CD4-positive, alpha-beta T cell (primary cell): Measurements from ENCODE around the gene CDK5RAP1. TPM values are rescaled to one million over a fixed set of nuclear protein-coding genes. Genes with fewer than 3 reads are reported as not detected.

Experiments used
- ATAC-seq: fragments of 200-7000 bp; cut with Tn5 transposase; one replicate; pipeline ENCODE4 v1.10.0; 2022; ENCODE audit warnings: mild to moderate bottlenecking; ENCODE audit not compliant: poor library complexity
- CTCF ChIA-PET: fragments of 350-600 bp; sonication (Branson Sonifier 250); formaldehyde crosslinking; loops from one replicate; lab custom pipeline; 2021; ENCODE audit warnings: antibody characterized with exemption, inconsistent platforms; lab: Charles Lee
- POLR2A ChIA-PET: fragments of 350-600 bp; sonication (Branson Sonifier 250); formaldehyde crosslinking; loops from one replicate; lab custom pipeline; 2021; ENCODE audit warnings: antibody characterized with exemption, inconsistent platforms; lab: Charles Lee
- DNase-seq, 14 experiments: peaks; one replicate each; pipeline ENCODE4 v3.0.0-alpha.2; 2013 to 2020; ENCODE audit warnings: mixed read lengths in 2 of 14
- H3K27ac ChIP-seq, 2 donors: one replicate each; pipeline versions ENCODE4 v1.5.1 to v1.7.0; 2013; ENCODE audit warnings: low read length in 2 of 2, low read depth in 1 of 2, mild to moderate bottlenecking in 1 of 2
- H3K27me3 ChIP-seq, 2 experiments: 1 replicate in 1 of 2; 2 replicates in 1 of 2; pipeline versions ENCODE4 v1.6.1 to v1.7.0; 2013; ENCODE audit warnings: low read length in 2 of 2, control low read depth in 1 of 2, mild to moderate bottlenecking in 1 of 2, moderate library complexity in 1 of 2; ENCODE audit not compliant: insufficient read depth in 2 of 2, control insufficient read depth in 1 of 2
- H3K36me3 ChIP-seq: one replicate; pipeline ENCODE4 v1.6.1; 2013; ENCODE audit warnings: low read length, control low read depth; ENCODE audit not compliant: insufficient read depth
- H3K4me1 ChIP-seq: one replicate; pipeline ENCODE4 v1.6.1; 2013; ENCODE audit warnings: low read length, control low read depth; ENCODE audit not compliant: insufficient read depth
- H3K4me3 ChIP-seq: one replicate; pipeline ENCODE4 v1.5.1; 2013; ENCODE audit warnings: mild to moderate bottlenecking, low read length, moderate library complexity
- H3K9me3 ChIP-seq, 2 experiments: 1 replicate in 1 of 2; 2 replicates in 1 of 2; pipeline versions ENCODE4 v1.6.1 to v1.7.0; 2013; ENCODE audit warnings: low read length in 2 of 2, mild to moderate bottlenecking in 2 of 2, control low read depth in 1 of 2, moderate library complexity in 1 of 2; ENCODE audit not compliant: control insufficient read depth in 1 of 2, insufficient read depth in 1 of 2
- H3K27ac Mint-ChIP-seq: one replicate; pipeline ENCODE4 v1.8.0; 2020; ENCODE audit warnings: mixed read lengths
- H3K27me3 Mint-ChIP-seq: one replicate; pipeline ENCODE4 v1.8.0; 2021; ENCODE audit warnings: mixed read lengths
- H3K36me3 Mint-ChIP-seq: one replicate; pipeline ENCODE4 v1.8.0; 2021; ENCODE audit warnings: low read depth, mixed read lengths
- H3K4me1 Mint-ChIP-seq: one replicate; pipeline ENCODE4 v1.8.0; 2021; ENCODE audit warnings: low read depth, mixed read lengths
- H3K4me3 Mint-ChIP-seq: one replicate; pipeline ENCODE4 v1.8.0; 2020; ENCODE audit warnings: mild to moderate bottlenecking, mixed read lengths
- H3K9me3 Mint-ChIP-seq: one replicate; pipeline ENCODE4 v1.8.0; 2020; ENCODE audit warnings: mixed read lengths
- CTCF ChIP-seq: fragments of 200-600 bp; IDR thresholded peaks from one replicate; pipeline ENCODE4 v1.8.0; 2022; ENCODE audit warnings: antibody characterized with exemption, mild to moderate bottlenecking
- intact Hi-C, 2 experiments: fragments of 100-400 bp; cut with DNase I in 1 of 2; cut with micrococcal nuclease in 1 of 2; formaldehyde crosslinking; loops; one replicate each; pipeline versions ENCODE4 v1.15.1 to v1.9.0; 2023 to 2025; cut with DNase I, micrococcal nuclease
- total RNA-seq, 174 experiments: library from RNA in 2 of 174; stranded (reverse) in 2 of 174; gene quantifications; one replicate each; pipeline ENCODE4 v1.2.3 and lab custom pipeline; 2021 to 2026

CDK5RAP1 gene
- total RNA-seq, 2 experiments from 2014 or later: 59.7 to 63.0 TPM

DNA sequence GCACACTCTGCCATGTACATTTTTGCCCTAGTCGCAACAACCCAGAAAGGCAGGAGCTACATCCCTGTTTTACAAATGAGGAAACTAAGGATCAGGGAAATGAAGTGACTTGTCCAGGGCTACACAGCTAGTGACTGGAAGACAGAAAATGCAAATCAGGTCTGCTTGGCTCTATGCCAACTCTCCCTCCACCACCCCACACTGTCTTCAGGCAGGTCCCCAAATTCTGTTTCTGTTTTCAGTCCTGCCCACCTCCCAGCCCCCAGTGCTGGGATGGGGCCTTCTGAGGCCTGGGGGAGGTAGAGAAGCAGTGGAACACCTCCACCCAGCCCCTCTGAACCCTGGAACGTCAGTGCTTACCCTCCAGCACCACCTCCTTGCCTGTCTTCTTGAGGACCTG, 37.2 kb upstream of the CDK5RAP1 start:
- Mint-ChIP-seq H3K9me3 (no peaks in the 10 kb centered on the region), H3K27me3 (no peaks in the 10 kb centered on the region), H3K27ac (no peak overlapping the region), H3K4me1 (peaks cover 9% of the 10 kb centered on the region), H3K36me3 (no peaks in the 10 kb centered on the region), H3K4me3 (no peak overlapping the region)
- ChIA-PET POLR2A (no interaction called here), CTCF (interaction anchor here (0.5 to 0.6 kb wide), 2 partner anchors 10 to 161 kb away, joined by 3 read pairs; no protein-coding TSS in a partner anchor)
- H3K36me3 ChIP-seq: no peaks in the 10 kb centered on the region
- DNase-seq (no peak), ATAC-seq (no peak)
- no peaks in the 10 kb centered on the region for H3K9me3 ChIP-seq
- no peak for TF ChIP-seq CTCF
- no peak overlapping the region for H3K4me3 ChIP-seq
- intact Hi-C loops: no loop called here
- H3K4me1 ChIP-seq: peaks cover 12% of the 10 kb centered on the region
- no peaks in the 10 kb centered on the region for H3K27me3 ChIP-seq
- H3K27ac ChIP-seq: no peak overlapping the region

- ATAC-seq (no peak), DNase-seq (no peak)
- H3K36me3 Mint-ChIP-seq: no peaks in the 10 kb centered on the region
- ChIA-PET POLR2A (interaction anchor here (0.6 kb wide), 1 partner anchor 242 kb away, joined by 3 read pairs; no protein-coding TSS in a partner anchor), CTCF (no interaction called here)
- peaks cover 1% of the 10 kb centered on the region for H3K4me1 Mint-ChIP-seq
- intact Hi-C loops: no loop called here
- H3K4me1 ChIP-seq: peaks cover 3% of the 10 kb centered on the region
- no peak overlapping the region for H3K4me3 Mint-ChIP-seq
- H3K9me3 Mint-ChIP-seq: no peaks in the 10 kb centered on the region
- no peak overlapping the region for H3K4me3 ChIP-seq
- TF ChIP-seq CTCF: no peak
- no peak overlapping the region for H3K27ac ChIP-seq
- no peak overlapping the region for H3K27ac Mint-ChIP-seq
- H3K27me3 ChIP-seq: no peaks in the 10 kb centered on the region
- no peaks in the 10 kb centered on the region for H3K9me3 ChIP-seq
- H3K36me3 ChIP-seq: no peaks in the 10 kb centered on the region
- no peaks in the 10 kb centered on the region for H3K27me3 Mint-ChIP-seq
These were observed 36.0 kb upstream of the CDK5RAP1 start for GRCh38 chr20:33437141-33437911.

- Mint-ChIP-seq H3K4me3 (no peak overlapping the region), H3K36me3 (no peaks in the 10 kb centered on the region), H3K9me3 (no peaks in the 10 kb centered on the region), H3K27ac (no peak overlapping the region), H3K27me3 (no peaks in the 10 kb centered on the region), H3K4me1 (no peaks in the 10 kb centered on the region)
- H3K36me3 ChIP-seq: no peaks in the 10 kb centered on the region
- H3K27ac ChIP-seq: no peak overlapping the region
- ATAC-seq (no peak), DNase-seq (no peak)
- POLR2A ChIA-PET: no interaction called here
- no peaks in the 10 kb centered on the region for H3K4me1 ChIP-seq
- TF ChIP-seq CTCF: no peak
- CTCF ChIA-PET: interaction anchor here (0.7 kb wide), 1 partner anchor 57 kb away, joined by 3 read pairs; no protein-coding TSS in a partner anchor
- H3K27me3 ChIP-seq: no peaks in the 10 kb centered on the region
- no peaks in the 10 kb centered on the region for H3K9me3 ChIP-seq
- H3K4me3 ChIP-seq: no peak overlapping the region
- intact Hi-C loops: no loop called here
These were observed 33.1 kb upstream of the CDK5RAP1 start for GRCh38 chr20:33434434-33434833.
